CD14-positive monocyte (primary cell): ENCODE data around the gene APOD. TPM values are rescaled to one million over a fixed set of nuclear protein-coding genes. Genes with fewer than 3 reads are reported as not detected.

Experiments used
- DNase-seq, 3 donors: peaks; one replicate each; pipeline ENCODE4 v3.0.0-alpha.2; 2011 to 2022
- H2AFZ ChIP-seq: 2 replicates; pipeline ENCODE4 v1.6.0; 2012; ENCODE audit warnings: mild to moderate bottlenecking, low read depth, low read length, inconsistent platforms; ENCODE audit not compliant: insufficient read depth, poor library complexity, severe bottlenecking
- H3K27ac ChIP-seq, 2 donors: 1 replicate in 1 of 2; 2 replicates in 1 of 2; pipeline ENCODE4 v1.5.1; 2012 to 2013; ENCODE audit warnings: low read length in 2 of 2, control low read depth in 1 of 2, inconsistent platforms in 1 of 2, low read depth in 1 of 2, mild to moderate bottlenecking in 1 of 2
- H3K27me3 ChIP-seq, 2 donors: one replicate each; pipeline versions ENCODE4 v1.6.0 to v1.6.1; 2011 to 2013; ENCODE audit warnings: low read length in 2 of 2; ENCODE audit not compliant: control insufficient read depth in 2 of 2, insufficient read depth in 2 of 2
- H3K36me3 ChIP-seq, 2 donors: replicated peaks in 1 of 2; 1 replicate in 1 of 2; 2 replicates in 1 of 2; pipeline versions ENCODE4 v1.5.1 to v1.6.1; 2012 to 2013; ENCODE audit warnings: low read length in 2 of 2, control low read depth in 1 of 2, inconsistent platforms in 1 of 2, mild to moderate bottlenecking in 1 of 2; ENCODE audit not compliant: insufficient read depth in 2 of 2, control insufficient read depth in 1 of 2
- H3K4me1 ChIP-seq, 2 donors: 1 replicate in 1 of 2; 2 replicates in 1 of 2; pipeline versions ENCODE4 v1.5.1 to v1.6.1; 2012 to 2013; ENCODE audit warnings: low read length in 2 of 2, control low read depth in 1 of 2, inconsistent platforms in 1 of 2, mild to moderate bottlenecking in 1 of 2, moderate library complexity in 1 of 2; ENCODE audit not compliant: insufficient read depth in 2 of 2, control insufficient read depth in 1 of 2
- H3K4me2 ChIP-seq: replicated peaks from 2 replicates; pipeline ENCODE3; 2012; ENCODE audit warnings: low read length, moderate library complexity, mild to moderate bottlenecking; ENCODE audit not compliant: poor library complexity, severe bottlenecking; ENCODE audit errors: extremely low read depth
- H3K4me3 ChIP-seq, 3 experiments: fragments of 200-600 bp in 1 of 3; sonication (generic) in 1 of 3; replicated peaks in 1 of 3; 1 replicate in 2 of 3; 2 replicates in 1 of 3; pipeline ENCODE4 v1.5.1; 2011 to 2013; ENCODE audit warnings: low read length in 3 of 3, mild to moderate bottlenecking in 3 of 3, control low read depth in 2 of 3, low read depth in 2 of 3, inconsistent platforms in 1 of 3, moderate library complexity in 1 of 3
- H3K79me2 ChIP-seq: 2 replicates; pipeline ENCODE4 v1.6.0; 2012; ENCODE audit warnings: mild to moderate bottlenecking, control low read depth, inconsistent platforms, low read length, moderate library complexity; ENCODE audit not compliant: insufficient read depth
- H3K9ac ChIP-seq: 2 replicates; pipeline ENCODE4 v1.6.0; 2017; ENCODE audit warnings: low read length, mild to moderate bottlenecking; ENCODE audit not compliant: insufficient read depth, poor library complexity, severe bottlenecking
- H3K9me3 ChIP-seq, 2 donors: replicated peaks in 1 of 2; 1 replicate in 1 of 2; 2 replicates in 1 of 2; pipeline versions ENCODE4 v1.5.1 to v1.6.1; 2012 to 2013; ENCODE audit warnings: low read length in 2 of 2, control low read depth in 1 of 2; ENCODE audit not compliant: control insufficient read depth in 1 of 2, insufficient read depth in 1 of 2
- H4K20me1 ChIP-seq: 2 replicates; pipeline ENCODE4 v1.6.0; 2012; ENCODE audit warnings: mild to moderate bottlenecking, low read length, control low read depth, moderate library complexity; ENCODE audit not compliant: insufficient read depth
- H3K27ac Mint-ChIP-seq, 7 donors: one replicate each; pipeline ENCODE4 v1.8.0; 2020; ENCODE audit warnings: mild to moderate bottlenecking in 7 of 7, mixed read lengths in 7 of 7, moderate library complexity in 6 of 7, inconsistent platforms in 2 of 7
- H3K27me3 Mint-ChIP-seq, 3 donors: one replicate each; pipeline ENCODE4 v1.8.0; 2021 to 2022; ENCODE audit warnings: low read depth in 3 of 3, mild to moderate bottlenecking in 3 of 3, mixed read lengths in 3 of 3, moderate library complexity in 3 of 3, inconsistent platforms in 1 of 3
- H3K36me3 Mint-ChIP-seq, 2 donors: one replicate each; pipeline ENCODE4 v1.8.0; 2020; ENCODE audit warnings: mixed read lengths in 2 of 2, inconsistent platforms in 1 of 2, mild to moderate bottlenecking in 1 of 2
- H3K4me1 Mint-ChIP-seq: one replicate; pipeline ENCODE4 v1.8.0; 2020; ENCODE audit warnings: mild to moderate bottlenecking, mixed read lengths
- H3K4me3 Mint-ChIP-seq, 2 donors: one replicate each; pipeline ENCODE4 v1.8.0; 2020; ENCODE audit warnings: mild to moderate bottlenecking in 2 of 2, mixed read lengths in 2 of 2, moderate library complexity in 1 of 2
- H3K9me3 Mint-ChIP-seq, 7 donors: one replicate each; pipeline ENCODE4 v1.8.0; 2020 to 2022; ENCODE audit warnings: mixed read lengths in 7 of 7, mild to moderate bottlenecking in 6 of 7, moderate library complexity in 6 of 7, inconsistent platforms in 2 of 7
- WGBS: methylation state at CpG from one replicate; pipeline ENCODE4 v1.1.5; 2013; ENCODE audit warnings: missing lambda C conversion rate; ENCODE audit not compliant: insufficient coverage; 5-methylcytosine and 5-hydroxymethylcytosine counted together
- intact Hi-C, 2 donors: fragments of 100-400 bp; cut with micrococcal nuclease; formaldehyde crosslinking; loops; one replicate each; pipeline versions ENCODE4 v1.15.0 to v1.15.1; 2023
- polyA plus RNA-seq, 3 donors: library from polyadenylated mRNA; depleted of rRNA in 1 of 3; unstranded in 2 of 3; stranded (reverse) in 1 of 3; fragments of 300-500 nt in 2 of 3; fragments of >200 nt in 1 of 3; fragmentation: Illumina TruSeq in 2 of 3; gene quantifications; 1 replicate in 2 of 3; 2 replicates in 1 of 3; pipeline ENCODE4 v1.2.3, GENCODE V29; 2012 to 2021
- TF ChIP-seq, protein P1 (sequence below): fragments of 200-600 bp; IDR thresholded peaks from one replicate; pipeline ENCODE4 v1.8.0; 2022; ENCODE audit warnings: antibody characterized with exemption, mild to moderate bottlenecking

The APOD gene
- polyA plus RNA-seq, 3 donors = not detected

GRCh38 chr3:195579281-195579680 lies 4.5 kb downstream of the APOD start:
- no peak for DNase-seq
- no peaks in the 10 kb centered on the region for H3K9me3 ChIP-seq
- H3K9me3 Mint-ChIP-seq = peaks cover 0 to 7% (median 0%) of the 10 kb centered on the region in 7 donors
- H3K79me2 ChIP-seq = no peaks in the 10 kb centered on the region
- no peaks in the 10 kb centered on the region for H3K36me3 ChIP-seq
- H3K27me3 ChIP-seq = peaks cover 5 to 28% of the 10 kb centered on the region in 2 donors
- no peaks in the 10 kb centered on the region for H3K4me1 ChIP-seq
- H3K4me1 Mint-ChIP-seq = peaks cover 11% of the 10 kb centered on the region
- H3K4me3 Mint-ChIP-seq = no peak overlapping the region
- no peak overlapping the region for H3K27ac Mint-ChIP-seq
- intact Hi-C loops = no loop called here
- H3K36me3 Mint-ChIP-seq = no peaks in the 10 kb centered on the region
- H3K27me3 Mint-ChIP-seq = peaks cover 29 to 50% (median 39%) of the 10 kb centered on the region in 3 donors
- H3K27ac ChIP-seq = no peak overlapping the region
- H2AFZ ChIP-seq = no peak overlapping the region
- 96% methylated on average over 10 of the region's 12 CpGs for WGBS
- TF ChIP-seq, protein P1, sequence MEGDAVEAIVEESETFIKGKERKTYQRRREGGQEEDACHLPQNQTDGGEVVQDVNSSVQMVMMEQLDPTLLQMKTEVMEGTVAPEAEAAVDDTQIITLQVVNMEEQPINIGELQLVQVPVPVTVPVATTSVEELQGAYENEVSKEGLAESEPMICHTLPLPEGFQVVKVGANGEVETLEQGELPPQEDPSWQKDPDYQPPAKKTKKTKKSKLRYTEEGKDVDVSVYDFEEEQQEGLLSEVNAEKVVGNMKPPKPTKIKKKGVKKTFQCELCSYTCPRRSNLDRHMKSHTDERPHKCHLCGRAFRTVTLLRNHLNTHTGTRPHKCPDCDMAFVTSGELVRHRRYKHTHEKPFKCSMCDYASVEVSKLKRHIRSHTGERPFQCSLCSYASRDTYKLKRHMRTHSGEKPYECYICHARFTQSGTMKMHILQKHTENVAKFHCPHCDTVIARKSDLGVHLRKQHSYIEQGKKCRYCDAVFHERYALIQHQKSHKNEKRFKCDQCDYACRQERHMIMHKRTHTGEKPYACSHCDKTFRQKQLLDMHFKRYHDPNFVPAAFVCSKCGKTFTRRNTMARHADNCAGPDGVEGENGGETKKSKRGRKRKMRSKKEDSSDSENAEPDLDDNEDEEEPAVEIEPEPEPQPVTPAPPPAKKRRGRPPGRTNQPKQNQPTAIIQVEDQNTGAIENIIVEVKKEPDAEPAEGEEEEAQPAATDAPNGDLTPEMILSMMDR = no peak
- no peak overlapping the region for H3K4me3 ChIP-seq
- H3K9ac ChIP-seq = no peak overlapping the region
- no peak overlapping the region for H3K4me2 ChIP-seq
- H4K20me1 ChIP-seq = no peaks in the 10 kb centered on the region

DNA sequence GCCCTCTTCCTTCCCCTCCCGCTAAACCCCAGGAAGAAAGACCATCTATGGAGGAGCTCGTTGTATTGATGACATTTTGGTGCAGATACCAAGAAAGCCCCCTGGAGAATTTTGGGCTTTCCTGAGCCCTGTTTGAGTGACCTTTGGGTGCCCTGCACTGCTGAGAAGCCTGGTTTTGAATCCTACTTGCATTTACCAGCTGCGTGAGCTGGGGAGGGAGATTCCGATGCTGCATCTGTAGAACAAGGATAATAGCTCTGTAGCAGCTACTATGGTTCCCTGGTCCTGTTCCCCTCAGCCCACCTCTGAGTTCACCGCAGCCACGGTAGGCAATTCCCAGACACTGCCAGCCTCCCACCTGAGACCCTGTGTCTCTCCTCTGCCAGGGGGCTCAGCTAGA lies 5.2 kb downstream of the APOD start:
- no peak for DNase-seq

More for the DNA sequence above, 5.2 kb downstream of the APOD start:
- Histone ChIP-seq H3K4me1 (no peaks in the 10 kb centered on the region), H4K20me1 (no peaks in the 10 kb centered on the region), H3K79me2 (no peaks in the 10 kb centered on the region), H2AFZ (no peak overlapping the region), H3K36me3 (no peaks in the 10 kb centered on the region), H3K4me3 (no peak overlapping the region), H3K9ac (no peak overlapping the region), H3K9me3 (no peaks in the 10 kb centered on the region), H3K27ac (no peak overlapping the region), H3K27me3 (peaks cover under 1 to 23% of the 10 kb centered on the region in 2 donors), H3K4me2 (no peak overlapping the region)
- no peaks in the 10 kb centered on the region for H3K36me3 Mint-ChIP-seq
- 96% methylated on average over 3 of the region's 6 CpGs for WGBS
- intact Hi-C loops = no loop called here
- H3K9me3 Mint-ChIP-seq = peaks cover 0 to 5% (median 0%) of the 10 kb centered on the region in 7 donors
- H3K27me3 Mint-ChIP-seq = peaks cover 26 to 45% (median 36%) of the 10 kb centered on the region in 3 donors
- TF ChIP-seq, protein P1 = no peak
- H3K27ac Mint-ChIP-seq = no peak overlapping the region
- peaks cover 9% of the 10 kb centered on the region for H3K4me1 Mint-ChIP-seq
- H3K4me3 Mint-ChIP-seq = no peak overlapping the region
